GM18868 (cell line): Measurements from ENCODE around the gene INPP1.
"Not testable (repeated sequence)": the region's sequence is repeated elsewhere in the genome, so short reads cannot be mapped to it uniquely, and the experiment has no call there.

Experiments used
- ATAC-seq: cut with Tn5 transposase; IDR thresholded peaks from one replicate; pipeline ENCODE4 v1.9.1; 2021; ENCODE audit warnings: mild to moderate bottlenecking, moderate library complexity; ENCODE audit not compliant: unreplicated experiment

The INPP1 gene

GRCh38 chr2:190333395-190333794 is 10.0 kb upstream of the INPP1 start:
- ATAC-seq = no peak

- ATAC-seq = no peak
Observed at GRCh38 chr2:190333928-190334327, 9.5 kb upstream of the INPP1 start.

- no peak for ATAC-seq
Observed at GRCh38 chr2:190334479-190335224, 8.7 kb upstream of the INPP1 start.

- ATAC-seq = no peak
Observed at GRCh38 chr2:190335225-190335559, 8.2 kb upstream of the INPP1 start.

- not testable (repeated sequence) for ATAC-seq
Observed at GRCh38 chr2:190335584-190335983, 7.8 kb upstream of the INPP1 start.

- ATAC-seq = no peak
Observed at GRCh38 chr2:190336420-190336819, 7.0 kb upstream of the INPP1 start.

GRCh38 chr2:190338453-190338852 is 4.9 kb upstream of the INPP1 start:
- ATAC-seq = no peak

- no peak for ATAC-seq
Observed at GRCh38 chr2:190339394-190339793, 4.0 kb upstream of the INPP1 start.

GRCh38 chr2:190340369-190340768 is 3.0 kb upstream of the INPP1 start:
- ATAC-seq = no peak

- no peak for ATAC-seq
Observed at GRCh38 chr2:190342611-190343010, 778 bp upstream of the INPP1 start.

GRCh38 chr2:190343089-190343535 is 277 bp upstream of the INPP1 start:
- no peak for ATAC-seq

GRCh38 chr2:190344276-190344827 is 963 bp downstream of the INPP1 start:
- peak; percentile 64 for ATAC-seq

- ATAC-seq = no peak
Observed at GRCh38 chr2:190350371-190350770, 7.0 kb downstream of the INPP1 start.

- no peak for ATAC-seq
Observed at GRCh38 chr2:190351955-190352354, 8.6 kb downstream of the INPP1 start.

- ATAC-seq = no peak
Observed at GRCh38 chr2:190352668-190353536, 9.5 kb downstream of the INPP1 start.

GRCh38 chr2:190353537-190353899 is 10.1 kb downstream of the INPP1 start:
- no peak for ATAC-seq

- ATAC-seq = no peak
Observed at GRCh38 chr2:190354003-190354690, 10.8 kb downstream of the INPP1 start.

- ATAC-seq = no peak
Observed at GRCh38 chr2:190355968-190356644, 12.7 kb downstream of the INPP1 start.

GRCh38 chr2:190357600-190357999 is 14.2 kb downstream of the INPP1 start:
- ATAC-seq = no peak

GRCh38 chr2:190358655-190359448 is 15.5 kb downstream of the INPP1 start:
- peak; percentile 42 for ATAC-seq
